ENCODE measurements around the gene COX5A.
A peak's percentile ranks its signal among the peaks of the same experiment; 100 is the strongest.

The COX5A gene

DNA sequence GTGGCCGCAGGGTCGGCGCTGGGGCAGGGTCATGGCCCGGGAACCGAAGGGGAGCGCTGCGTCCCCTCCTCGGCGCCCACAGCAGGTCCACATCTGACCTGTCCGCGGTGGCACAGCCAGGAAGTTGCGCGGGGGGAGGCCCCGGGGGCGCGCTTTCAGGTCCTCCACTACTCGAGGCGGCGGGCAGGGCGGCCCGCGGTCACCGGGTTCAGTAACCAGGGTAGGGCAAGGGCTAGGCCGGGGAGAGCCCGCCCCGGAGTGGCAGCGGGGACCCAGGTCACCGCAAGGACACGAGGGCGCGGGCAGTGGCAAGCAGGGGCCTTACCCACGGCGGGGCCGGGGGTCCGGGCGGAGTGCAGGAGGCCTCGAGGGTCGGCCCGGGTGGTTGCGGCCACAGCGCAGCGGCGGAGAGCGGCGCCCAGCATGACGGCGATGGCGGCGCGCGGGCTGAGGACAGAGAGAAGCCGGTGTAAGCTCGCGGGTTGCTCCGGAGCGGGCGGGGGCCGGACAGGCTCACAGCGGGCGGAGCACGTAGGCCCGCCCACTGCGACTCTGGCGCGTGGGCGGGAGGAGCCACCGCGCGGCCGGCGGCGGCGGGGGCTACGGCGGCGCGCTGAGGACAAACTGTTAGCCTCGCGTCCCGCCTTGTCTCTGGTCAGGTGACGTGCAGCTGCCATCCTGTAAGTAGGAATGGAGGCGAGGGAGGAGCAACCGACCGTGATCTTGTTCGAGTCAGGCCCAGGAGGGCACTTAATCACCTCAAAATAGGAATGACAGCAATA, at the start of gene COX5A:
Gene COX5A, minus strand, starts transcription at position 484 of the 782 bp plus-strand sequence. Its CDS starts 59 bp downstream, at position 425.
- TF ChIP-seq FOXP2 (optimal IDR thresholded peaks at IDR 0.05; ENCODE audit: control extremely low read depth, extremely low read length, insufficient read depth) (peak; percentile 13), POLR2AphosphoS5 (IDR thresholded peaks at IDR 0.05; ENCODE audit: borderline replicate concordance, low read depth, low read length) (peak; percentile 83), EZH2 (IDR thresholded peaks at IDR 0.05) (no peak)
- DNase-seq (ENCODE audit: low read depth, low spot score), result peak; percentile 72
- no peaks in the 10 kb centered on the region for H3K9me3 ChIP-seq (ENCODE audit: low read depth, low read length)
- H3K9ac ChIP-seq (ENCODE audit: insufficient read length), result peak within 1 kb of the TSS; percentile 96
- H3K4me3 ChIP-seq, result peak within 1 kb of the TSS; percentile 99
- H3K27ac ChIP-seq, result peak within 1 kb of the TSS; percentile 67
- no peaks in the 10 kb centered on the region; the same call in 1 of the 2 replicates for H3K36me3 ChIP-seq (ENCODE audit: insufficient read depth, low read length)

- no peak overlapping the region for H3K9ac ChIP-seq (ENCODE audit: insufficient read length)
- H3K4me3 ChIP-seq, result no peak overlapping the region
- no peak overlapping the region for H3K27ac ChIP-seq
- TF ChIP-seq EZH2 (IDR thresholded peaks at IDR 0.05) (no peak), POLR2AphosphoS5 (IDR thresholded peaks at IDR 0.05; ENCODE audit: borderline replicate concordance, low read depth, low read length) (no peak), FOXP2 (optimal IDR thresholded peaks at IDR 0.05; ENCODE audit: control extremely low read depth, extremely low read length, insufficient read depth) (no peak)
- no peaks in the 10 kb centered on the region for H3K9me3 ChIP-seq (ENCODE audit: low read depth, low read length)
- DNase-seq (ENCODE audit: low read depth, low spot score), result no peak
- H3K36me3 ChIP-seq (ENCODE audit: insufficient read depth, low read length), result no peaks in the 10 kb centered on the region
These were observed 45.9 kb upstream of the COX5A start for GRCh38 chr15:74983725-74984231.

DNA sequence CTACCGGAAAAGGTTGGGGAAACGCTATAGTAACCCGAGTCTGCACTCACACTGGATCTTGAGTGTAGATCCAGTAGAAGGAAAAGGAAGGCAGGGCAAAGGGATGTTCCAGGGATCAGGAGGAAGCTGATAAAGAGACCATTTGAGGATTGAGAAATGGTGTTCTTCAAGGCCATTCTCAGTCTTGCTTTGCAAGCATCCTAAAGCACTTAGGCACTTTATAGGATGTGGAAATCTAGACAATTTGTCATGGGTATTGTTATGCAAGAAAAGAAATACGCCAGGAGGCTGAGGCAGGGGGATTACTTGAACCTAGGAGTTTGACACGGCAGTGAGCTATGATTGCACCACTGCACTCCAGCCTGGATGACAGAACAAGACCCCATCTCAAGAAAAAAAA, 44.3 kb upstream of the COX5A start:
- no peak overlapping the region for H3K4me3 ChIP-seq
- no peak for DNase-seq (ENCODE audit: low read depth, low spot score)
- H3K9me3 ChIP-seq (ENCODE audit: low read depth, low read length), result no peaks in the 10 kb centered on the region

DNA sequence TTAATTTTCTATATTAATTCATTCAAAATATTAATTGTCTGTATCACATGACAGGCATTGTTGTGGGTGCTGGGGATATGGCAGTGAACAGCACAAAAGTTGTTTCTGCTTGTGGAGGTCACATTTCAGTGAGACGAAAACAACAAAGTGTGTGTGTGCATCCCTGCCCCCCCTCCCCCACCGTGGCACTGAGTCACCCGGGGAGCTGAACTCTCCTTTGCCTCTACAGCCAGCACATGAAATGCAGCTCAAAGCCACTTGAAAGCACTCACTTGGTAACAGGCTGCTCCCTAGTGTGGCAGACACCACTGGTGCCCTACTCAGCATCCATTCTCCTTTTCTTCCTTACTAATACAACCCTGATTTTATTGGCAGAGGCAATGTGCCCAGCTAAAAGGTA, 40.6 kb upstream of the COX5A start:
- H3K4me3 ChIP-seq, result no peak overlapping the region
- no peaks in the 10 kb centered on the region for H3K36me3 ChIP-seq (ENCODE audit: insufficient read depth, low read length)
- TF ChIP-seq POLR2AphosphoS5 (IDR thresholded peaks at IDR 0.05; ENCODE audit: borderline replicate concordance, low read depth, low read length) (no peak), FOXP2 (optimal IDR thresholded peaks at IDR 0.05; ENCODE audit: control extremely low read depth, extremely low read length, insufficient read depth) (no peak), EZH2 (IDR thresholded peaks at IDR 0.05) (no peak)
- no peaks in the 10 kb centered on the region for H3K9me3 ChIP-seq (ENCODE audit: low read depth, low read length)
- DNase-seq (ENCODE audit: low read depth, low spot score), result no peak
- no peak overlapping the region for H3K9ac ChIP-seq (ENCODE audit: insufficient read length)
- H3K27ac ChIP-seq, result no peak overlapping the region

More for the DNA sequence above, 44.3 kb upstream of the COX5A start:
- H3K27ac ChIP-seq, result no peak overlapping the region
- TF ChIP-seq FOXP2 (optimal IDR thresholded peaks at IDR 0.05; ENCODE audit: control extremely low read depth, extremely low read length, insufficient read depth), result no peak
- TF ChIP-seq POLR2AphosphoS5 (IDR thresholded peaks at IDR 0.05; ENCODE audit: borderline replicate concordance, low read depth, low read length), result no peak
- TF ChIP-seq EZH2 (IDR thresholded peaks at IDR 0.05), result no peak
- H3K9ac ChIP-seq (ENCODE audit: insufficient read length), result no peak overlapping the region
- no peaks in the 10 kb centered on the region for H3K36me3 ChIP-seq (ENCODE audit: insufficient read depth, low read length)

DNA sequence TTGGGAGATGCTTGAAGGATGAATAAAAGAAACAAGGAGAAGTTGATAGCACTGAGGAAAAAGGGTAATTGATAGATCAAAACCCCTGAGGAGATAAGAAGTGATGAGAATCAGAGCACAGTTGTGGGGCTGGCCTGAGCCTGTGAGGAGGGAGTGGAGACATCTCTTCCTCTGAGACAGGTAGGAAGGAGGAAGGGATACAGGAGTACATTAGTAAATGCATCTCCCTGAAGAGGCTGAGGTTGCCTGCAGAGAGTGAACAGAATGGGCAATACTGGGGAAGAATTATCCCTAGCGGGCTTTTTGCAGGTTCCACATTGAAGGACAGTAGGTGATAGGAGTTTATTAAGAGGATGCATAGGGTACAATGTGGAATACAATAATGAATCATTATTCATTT, 40.2 kb upstream of the COX5A start:
- Histone ChIP-seq H3K9ac (ENCODE audit: insufficient read length) (no peak overlapping the region), H3K4me3 (no peak overlapping the region), H3K36me3 (ENCODE audit: insufficient read depth, low read length) (no peaks in the 10 kb centered on the region), H3K27ac (no peak overlapping the region), H3K9me3 (ENCODE audit: low read depth, low read length) (no peaks in the 10 kb centered on the region)
- DNase-seq (ENCODE audit: low read depth, low spot score), result no peak
- TF ChIP-seq FOXP2 (optimal IDR thresholded peaks at IDR 0.05; ENCODE audit: control extremely low read depth, extremely low read length, insufficient read depth) (no peak), POLR2AphosphoS5 (IDR thresholded peaks at IDR 0.05; ENCODE audit: borderline replicate concordance, low read depth, low read length) (no peak), EZH2 (IDR thresholded peaks at IDR 0.05) (no peak)

DNA sequence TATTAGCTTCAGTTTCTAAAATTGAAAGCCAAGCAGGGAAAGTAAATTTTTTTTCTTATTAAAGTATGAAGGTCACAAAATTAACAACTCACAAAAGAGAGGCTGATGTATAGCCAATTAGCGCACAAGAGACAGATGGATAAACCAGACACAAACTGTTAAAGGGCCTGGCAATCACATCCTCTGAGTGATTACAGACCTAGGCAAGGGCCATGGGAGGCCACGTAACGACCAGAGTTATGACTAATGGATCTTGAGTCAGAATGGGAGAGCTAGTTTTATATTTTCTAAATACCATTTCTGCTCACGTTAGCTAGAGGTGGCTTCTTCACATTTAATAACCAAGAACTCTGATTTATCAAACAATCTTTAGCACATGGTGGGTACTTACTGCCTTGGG, 39.7 kb upstream of the COX5A start:
- H3K27ac ChIP-seq, result no peak overlapping the region
- no peaks in the 10 kb centered on the region for H3K9me3 ChIP-seq (ENCODE audit: low read depth, low read length)
- H3K36me3 ChIP-seq (ENCODE audit: insufficient read depth, low read length), result no peaks in the 10 kb centered on the region
- no peak overlapping the region for H3K4me3 ChIP-seq
- TF ChIP-seq FOXP2 (optimal IDR thresholded peaks at IDR 0.05; ENCODE audit: control extremely low read depth, extremely low read length, insufficient read depth) (no peak), POLR2AphosphoS5 (IDR thresholded peaks at IDR 0.05; ENCODE audit: borderline replicate concordance, low read depth, low read length) (no peak), EZH2 (IDR thresholded peaks at IDR 0.05) (no peak)
- no peak for DNase-seq (ENCODE audit: low read depth, low spot score)
- H3K9ac ChIP-seq (ENCODE audit: insufficient read length), result no peak overlapping the region

DNA sequence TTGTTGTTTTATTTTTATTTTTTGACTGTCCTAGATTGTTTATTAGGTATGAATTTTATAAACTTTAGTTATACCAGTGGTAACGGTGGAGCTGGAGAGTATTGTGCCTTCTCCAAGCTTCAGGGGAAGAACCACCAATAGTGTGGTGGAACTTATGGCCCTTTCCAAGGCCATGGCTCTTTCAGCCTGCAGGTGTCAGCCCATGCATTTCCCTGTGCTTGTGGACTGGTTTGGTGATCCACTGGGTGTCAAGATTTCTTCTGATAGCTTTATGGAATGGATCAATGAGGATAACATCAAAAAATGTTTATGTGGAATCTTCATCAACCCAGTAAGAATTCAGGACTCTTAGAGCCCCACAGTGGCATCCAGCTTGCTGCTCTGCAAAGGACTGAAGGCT, 38.3 kb upstream of the COX5A start:
- Histone ChIP-seq H3K4me3 (no peak overlapping the region), H3K9ac (ENCODE audit: insufficient read length) (no peak overlapping the region), H3K36me3 (ENCODE audit: insufficient read depth, low read length) (no peaks in the 10 kb centered on the region), H3K9me3 (ENCODE audit: low read depth, low read length) (no peaks in the 10 kb centered on the region), H3K27ac (no peak overlapping the region)
- TF ChIP-seq POLR2AphosphoS5 (IDR thresholded peaks at IDR 0.05; ENCODE audit: borderline replicate concordance, low read depth, low read length) (no peak), FOXP2 (optimal IDR thresholded peaks at IDR 0.05; ENCODE audit: control extremely low read depth, extremely low read length, insufficient read depth) (no peak), EZH2 (IDR thresholded peaks at IDR 0.05) (no peak)
- no peak for DNase-seq (ENCODE audit: low read depth, low spot score)

DNA sequence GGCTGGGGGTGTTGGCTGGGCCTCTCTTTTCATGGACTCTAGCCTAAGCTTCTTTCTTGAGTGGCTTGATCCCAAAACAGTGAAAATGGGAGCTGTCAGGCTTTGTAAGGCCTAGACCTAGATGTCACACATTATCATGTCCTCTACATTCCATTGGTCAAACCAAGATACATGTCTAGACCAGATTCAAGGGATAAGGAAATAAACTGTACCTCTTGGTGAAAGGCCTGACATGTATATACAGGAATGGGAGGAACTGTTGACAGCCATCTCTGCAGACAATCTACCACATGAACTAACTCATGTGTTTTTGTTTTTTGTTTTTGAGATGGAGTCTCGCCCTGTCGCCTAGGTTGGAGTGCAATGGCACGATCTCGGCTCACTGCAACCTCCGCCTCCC, 29.8 kb upstream of the COX5A start:
- Histone ChIP-seq H3K9ac (ENCODE audit: insufficient read length) (no peak overlapping the region), H3K9me3 (ENCODE audit: low read depth, low read length) (no peaks in the 10 kb centered on the region), H3K27ac (no peak overlapping the region), H3K4me3 (no peak overlapping the region), H3K36me3 (ENCODE audit: insufficient read depth, low read length) (no peaks in the 10 kb centered on the region)
- DNase-seq (ENCODE audit: low read depth, low spot score), result no peak
- no peak for TF ChIP-seq POLR2AphosphoS5 (IDR thresholded peaks at IDR 0.05; ENCODE audit: borderline replicate concordance, low read depth, low read length)
- no peak for TF ChIP-seq EZH2 (IDR thresholded peaks at IDR 0.05)
- no peak for TF ChIP-seq FOXP2 (optimal IDR thresholded peaks at IDR 0.05; ENCODE audit: control extremely low read depth, extremely low read length, insufficient read depth)

Data from SK-N-MC (cell line).